HG03558 (cell line): Measurements from ENCODE around the gene IRF2BP2.

Source experiments
- ATAC-seq: cut with Tn5 transposase; IDR thresholded peaks from one replicate; pipeline ENCODE4 v1.9.1; 2021; ENCODE audit warnings: moderate number of reproducible peaks; ENCODE audit not compliant: unreplicated experiment; ENCODE audit errors: extremely low read depth

The IRF2BP2 gene

DNA sequence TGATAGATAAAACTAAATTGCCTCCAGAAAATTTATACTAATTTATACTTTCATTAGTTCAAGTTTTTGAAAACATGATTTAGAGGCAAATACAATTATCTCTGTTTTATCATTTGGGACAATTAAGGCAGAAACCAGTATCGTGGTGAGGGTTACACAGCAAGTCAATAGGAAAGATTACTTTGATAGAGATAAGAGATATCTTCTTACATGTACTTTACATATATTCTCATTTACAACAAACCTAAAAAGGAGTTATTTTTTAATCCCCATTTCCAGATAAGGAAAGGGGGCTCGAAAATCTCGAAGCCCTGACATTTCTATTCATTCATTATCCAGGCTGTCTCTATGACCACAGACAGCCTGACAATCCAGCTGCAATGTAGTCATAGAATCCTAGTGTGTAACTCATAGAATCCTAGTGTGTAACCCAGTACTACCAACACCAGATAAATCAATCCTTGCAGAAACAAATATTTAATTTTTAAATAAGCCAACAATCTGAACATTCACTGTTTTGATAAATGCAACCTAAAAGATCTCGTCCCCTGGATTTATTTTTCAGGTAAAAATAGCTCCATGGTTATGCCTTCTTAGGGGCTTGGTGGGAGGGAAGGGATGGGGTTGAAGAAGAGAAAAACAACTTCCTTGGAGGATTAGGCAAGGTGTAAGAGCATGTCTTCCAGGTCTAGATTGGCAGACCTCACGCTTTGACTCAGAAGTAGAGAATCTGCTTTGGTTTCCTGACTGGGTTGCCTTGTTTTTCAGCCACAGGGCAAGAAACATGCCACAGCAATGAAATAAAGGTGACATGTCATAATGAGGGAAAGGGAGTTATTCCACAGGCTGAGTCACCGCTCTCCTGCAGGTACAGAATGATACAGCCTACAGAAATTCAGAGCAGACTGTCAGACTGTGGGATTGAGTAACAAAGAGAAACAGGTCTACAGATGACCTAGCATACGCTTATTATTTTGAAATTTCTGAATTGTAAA, 45.6 kb downstream of the IRF2BP2 start:
- ATAC-seq: no peak

DNA sequence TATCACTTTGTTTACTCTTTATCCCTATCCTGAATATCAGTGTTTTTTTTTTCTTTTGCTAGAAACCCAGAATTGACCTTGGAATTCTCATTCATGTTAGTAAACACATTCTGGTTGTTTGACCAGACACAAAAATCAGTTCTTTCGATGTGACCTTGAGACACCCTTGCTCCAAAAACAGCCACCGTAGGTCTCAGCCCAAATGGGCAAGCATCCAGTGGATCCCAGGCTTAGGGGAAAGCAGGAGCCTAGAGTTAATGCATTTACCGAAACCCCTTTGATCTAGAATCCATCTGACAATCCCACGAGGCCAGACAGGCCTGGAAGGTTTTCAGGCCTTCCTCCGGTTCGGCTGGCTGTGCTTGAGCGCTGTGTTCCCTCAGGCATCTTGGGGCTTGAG, 47.6 kb downstream of the IRF2BP2 start:
- no peak for ATAC-seq

DNA sequence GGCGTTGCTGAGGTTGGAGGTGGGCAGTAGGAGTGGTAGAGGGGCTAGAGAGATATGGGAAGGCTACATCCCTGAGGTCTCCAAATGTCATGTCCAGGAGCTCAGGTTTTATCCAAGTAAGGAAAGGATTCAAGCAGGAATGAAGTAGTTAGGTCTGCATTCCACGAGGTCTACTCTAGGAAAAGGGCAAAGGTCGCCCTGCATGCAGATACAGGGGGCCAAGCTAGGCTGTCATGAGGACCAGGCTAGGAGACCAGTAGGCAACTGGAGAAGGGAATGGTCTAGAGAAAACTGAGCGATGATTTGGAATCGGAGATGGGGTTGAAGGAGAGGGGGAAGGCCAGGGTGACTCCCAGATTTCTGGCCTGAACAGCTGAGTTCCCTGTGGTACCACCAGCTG, 48.7 kb downstream of the IRF2BP2 start:
- ATAC-seq: no peak

DNA sequence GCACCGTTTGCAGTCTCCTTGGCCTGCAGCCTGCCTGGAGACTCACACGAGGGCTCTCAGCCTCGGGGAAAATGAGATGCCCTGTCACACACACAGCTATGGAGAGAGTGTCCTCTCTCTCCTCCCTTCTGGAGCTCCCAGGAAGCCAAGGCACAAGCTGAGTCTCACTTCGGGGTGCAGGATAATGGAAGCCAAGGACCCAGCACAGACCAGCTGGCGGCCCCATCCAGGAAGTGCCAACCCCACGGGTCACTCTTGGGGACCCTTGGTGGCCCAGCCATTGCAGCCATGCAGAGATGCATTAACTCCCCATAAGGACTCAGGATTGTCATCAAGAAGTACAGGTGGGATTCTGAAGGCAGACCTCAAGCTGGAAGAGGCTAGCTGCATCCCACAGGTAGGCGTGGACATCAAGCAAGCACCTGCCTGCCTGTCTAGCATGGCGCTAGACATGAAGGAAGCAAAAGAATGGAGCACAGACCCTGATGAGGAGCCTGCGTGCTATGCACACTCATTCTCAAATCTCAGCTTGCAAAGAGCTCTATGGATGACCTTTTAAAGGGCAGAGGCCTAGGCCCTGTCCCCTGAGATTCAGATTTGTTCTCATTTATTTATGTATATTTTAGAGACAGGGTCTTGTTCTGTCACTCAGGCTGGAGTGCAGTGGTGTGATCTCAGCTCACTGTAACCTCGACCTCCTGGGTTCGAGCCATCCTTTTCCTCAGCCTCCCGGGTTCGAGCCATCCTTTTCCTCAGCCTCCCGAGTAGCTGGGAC, 49.9 kb downstream of the IRF2BP2 start:
- no peak for ATAC-seq

DNA sequence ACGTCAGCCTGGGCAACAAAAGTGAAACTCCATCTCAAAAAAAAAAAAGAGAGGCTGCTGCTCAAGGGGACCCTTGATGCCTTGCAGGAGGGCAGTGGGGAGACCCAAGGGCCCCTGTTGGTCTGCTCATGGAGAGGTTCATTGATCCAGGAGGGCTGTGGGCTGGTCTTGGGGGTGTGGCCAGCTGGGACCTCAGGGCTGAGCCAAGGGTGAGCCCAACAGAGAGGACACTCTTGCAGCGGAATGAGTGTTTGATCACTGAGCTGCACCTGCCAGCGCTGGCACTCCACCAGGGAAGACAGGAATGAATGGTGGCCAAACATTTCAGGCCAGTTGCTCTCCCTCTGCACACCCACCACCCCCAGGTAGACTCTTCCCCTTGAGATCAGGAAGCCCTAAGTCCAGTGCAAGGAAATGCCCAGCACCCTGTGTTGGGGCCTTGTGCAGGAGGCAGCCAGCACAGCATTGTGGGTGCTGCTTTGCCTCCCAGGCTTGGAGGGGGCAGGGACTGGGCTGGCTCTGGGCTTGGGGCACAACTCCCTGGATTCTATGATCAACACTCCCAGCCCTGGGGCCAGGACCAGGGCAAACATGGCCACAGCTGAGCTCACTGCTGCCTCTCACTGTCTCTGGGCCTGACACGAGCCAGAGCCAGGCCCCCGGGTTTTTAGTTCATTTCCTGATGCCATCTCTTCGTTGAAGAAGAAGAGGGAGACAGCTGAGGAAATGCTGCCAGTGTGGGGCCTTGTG, 50.7 kb downstream of the IRF2BP2 start:
- ATAC-seq: no peak

DNA sequence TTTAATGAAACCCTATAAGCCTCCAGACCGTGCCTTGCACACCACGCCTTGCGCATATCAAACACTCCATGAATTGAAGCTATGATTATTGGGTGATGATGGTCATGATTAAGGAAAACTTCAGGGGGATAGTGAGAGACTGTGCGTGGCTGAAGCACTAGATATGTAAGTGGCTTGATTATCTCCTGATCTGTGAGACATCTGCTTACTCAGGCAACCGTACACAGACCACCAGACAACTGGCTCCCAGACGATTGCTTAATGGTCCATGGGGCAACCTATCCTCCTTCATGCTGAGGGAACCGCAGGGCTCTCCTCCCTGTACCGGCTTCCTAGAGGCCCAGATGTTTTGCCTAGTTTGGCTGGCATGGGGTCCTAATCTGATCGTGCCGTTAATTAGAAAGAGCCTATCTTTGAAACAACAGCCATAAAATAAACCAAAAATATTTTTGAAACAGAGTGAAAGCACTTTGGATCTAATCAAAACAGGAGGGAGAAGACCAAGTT, 51.6 kb downstream of the IRF2BP2 start:
- ATAC-seq: no peak

DNA sequence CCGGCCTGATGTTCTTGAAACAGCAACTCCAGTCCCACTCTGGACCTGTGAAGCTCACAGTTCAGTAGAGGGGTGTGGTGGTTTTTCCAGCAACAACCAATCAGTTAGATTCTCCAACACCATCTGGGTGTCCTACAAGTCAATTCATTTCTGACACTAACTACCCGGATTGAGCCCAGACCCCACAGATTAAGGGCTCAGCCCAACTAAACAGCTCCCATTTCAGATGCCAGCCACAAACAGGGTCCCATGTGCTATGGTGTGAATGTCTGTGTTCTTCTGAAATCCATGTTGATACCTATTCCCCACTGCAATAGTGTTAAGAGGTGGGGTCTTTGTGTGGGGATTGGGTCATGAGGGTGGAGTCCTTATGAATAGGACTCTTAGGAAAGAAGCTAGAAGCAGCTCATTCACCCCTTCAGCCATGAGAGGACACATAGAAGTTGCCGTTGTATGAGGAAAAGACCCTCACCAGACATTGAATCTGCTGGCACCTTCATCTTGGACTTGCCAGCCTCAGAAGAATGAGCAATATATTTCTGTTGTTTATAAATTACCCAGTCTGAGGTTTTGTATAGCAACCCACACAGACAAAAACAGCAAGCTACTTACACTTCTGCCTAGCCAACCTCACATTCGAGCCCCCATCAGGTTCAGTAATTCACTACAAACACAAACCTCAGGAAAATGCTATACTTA, 53.6 kb downstream of the IRF2BP2 start:
- ATAC-seq: no peak

DNA sequence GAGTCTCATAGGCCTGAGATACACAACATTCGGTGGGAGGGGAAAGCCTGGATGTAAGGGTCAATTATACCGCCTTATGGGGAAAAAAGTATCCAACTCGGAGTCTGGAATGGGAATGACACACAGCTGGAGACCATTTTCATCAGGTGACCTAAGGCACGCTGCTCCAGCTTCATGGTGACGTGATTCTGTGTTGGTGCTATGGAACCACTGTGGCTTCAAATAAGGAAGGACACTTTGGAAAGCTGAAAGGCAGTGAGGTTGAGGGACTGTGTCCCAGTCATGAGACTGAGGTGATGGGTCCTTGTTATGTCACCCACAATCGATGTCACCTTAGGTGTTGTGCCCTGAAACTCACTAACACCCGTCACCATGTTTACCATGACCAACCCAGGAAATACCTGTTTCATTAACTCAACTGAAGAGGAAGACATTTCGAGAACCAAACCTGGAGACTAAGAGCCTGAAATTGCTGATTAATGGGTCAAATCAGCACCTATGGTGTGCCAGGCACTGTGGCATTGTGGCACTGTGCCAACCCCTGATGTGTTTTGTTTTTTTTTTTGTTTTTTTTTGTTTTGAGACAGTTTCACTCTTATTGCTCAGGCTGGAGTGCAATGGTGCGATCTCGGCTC, 54.5 kb downstream of the IRF2BP2 start:
- ATAC-seq: no peak

DNA sequence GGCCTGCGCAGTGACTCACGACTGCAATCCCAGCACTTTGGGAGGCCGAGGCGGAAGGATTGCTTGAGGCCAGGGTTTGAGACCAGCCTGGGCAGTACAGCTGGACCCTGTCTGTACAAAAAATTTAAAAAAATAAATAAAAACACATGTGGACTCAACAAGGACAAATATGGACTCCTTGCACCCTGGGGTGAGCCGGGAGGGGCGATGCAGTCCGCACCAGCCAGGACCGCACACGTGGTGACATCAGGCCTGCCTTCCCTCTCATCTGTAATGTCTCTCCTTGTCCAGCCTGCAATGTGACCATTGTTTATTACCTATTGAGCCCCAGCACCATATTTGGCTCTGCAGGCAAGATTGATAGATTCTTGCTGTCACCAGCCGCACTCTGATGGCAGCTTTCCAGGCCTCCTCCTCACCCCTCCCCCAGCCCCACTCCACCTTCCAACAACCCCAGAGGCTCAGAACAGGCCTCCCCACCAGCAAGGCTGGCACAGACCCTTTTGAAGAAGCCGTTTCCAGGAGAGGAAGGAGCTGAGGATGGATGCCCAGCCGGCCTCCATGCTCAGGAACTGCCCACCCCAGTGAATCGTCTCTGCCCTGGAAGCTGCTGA, 55.2 kb downstream of the IRF2BP2 start:
- ATAC-seq: no peak
